HFF-Myc (cell line): ENCODE results near the gene MYORG.
"Not testable (repeated sequence)": the region's sequence is repeated elsewhere in the genome, so short reads cannot be mapped to it uniquely, and the experiment has no call there.

Experiments
- DNase-seq: peaks from one replicate; pipeline ENCODE4 v3.0.0-alpha.2; 2011; ENCODE audit warnings: low read depth; ENCODE audit errors: extremely low read depth
- H3K4me3 ChIP-seq: replicated peaks from 2 replicates; pipeline ENCODE4 v1.5.1; 2011; ENCODE audit warnings: low read depth, mild to moderate bottlenecking, control low read depth, low read length
- CTCF ChIP-seq: IDR thresholded peaks from 2 replicates; pipeline ENCODE4 v1.5.1; 2012; ENCODE audit warnings: mild to moderate bottlenecking, low read depth, low read length, control low read depth; ENCODE audit errors: missing control alignments

MYORG gene

DNA sequence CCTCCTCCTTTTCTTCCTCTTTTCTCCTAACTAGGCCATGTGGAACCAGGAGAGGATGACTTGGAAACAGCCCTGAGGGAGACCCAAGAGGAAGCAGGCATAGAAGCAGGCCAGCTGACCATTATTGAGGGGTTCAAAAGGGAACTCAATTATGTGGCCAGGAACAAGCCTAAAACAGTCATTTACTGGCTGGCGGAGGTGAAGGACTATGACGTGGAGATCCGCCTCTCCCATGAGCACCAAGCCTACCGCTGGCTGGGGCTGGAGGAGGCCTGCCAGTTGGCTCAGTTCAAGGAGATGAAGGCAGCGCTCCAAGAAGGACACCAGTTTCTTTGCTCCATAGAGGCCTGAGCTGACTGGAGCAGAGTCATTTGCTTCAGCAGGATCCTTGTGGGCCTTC lies 33.6 kb downstream of the MYORG start:
- DNase-seq = no peak
- no peak overlapping the region for H3K4me3 ChIP-seq
- no peak for TF ChIP-seq CTCF

GRCh38 chr9:34341659-34342295 lies 34.9 kb downstream of the MYORG start:
- TF ChIP-seq CTCF = no peak
- no peak for DNase-seq
- H3K4me3 ChIP-seq = no peak overlapping the region

GRCh38 chr9:34338665-34339385 lies 37.9 kb downstream of the MYORG start:
- TF ChIP-seq CTCF = no peak
- no peak for DNase-seq

GRCh38 chr9:34338079-34338478 lies 38.6 kb downstream of the MYORG start:
- not testable (repeated sequence) for H3K4me3 ChIP-seq, DNase-seq

More at GRCh38 chr9:34338665-34339385, 37.9 kb downstream of the MYORG start:
- no peak overlapping the region for H3K4me3 ChIP-seq

DNA sequence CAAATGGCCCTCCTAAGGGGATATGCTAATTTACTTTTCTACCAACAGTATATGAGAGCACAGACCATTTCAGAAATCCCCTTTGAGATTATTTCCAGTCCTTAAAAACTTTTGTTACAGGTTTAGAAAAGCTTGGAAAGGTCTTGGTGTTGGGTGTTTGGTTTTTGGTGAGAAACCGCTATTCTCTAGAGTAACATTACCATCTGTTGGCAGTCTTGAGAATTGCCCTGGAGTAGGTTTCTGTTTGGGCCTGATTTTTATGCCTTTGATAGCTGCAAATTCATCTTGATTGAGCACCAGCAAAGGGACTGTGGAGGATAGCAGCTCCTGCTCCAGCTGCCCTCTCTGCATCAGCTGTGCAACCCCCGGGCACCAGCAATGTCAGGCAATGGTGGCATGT lies 39.3 kb downstream of the MYORG start:
- no peak for DNase-seq
- no peak overlapping the region for H3K4me3 ChIP-seq
- no peak for TF ChIP-seq CTCF

GRCh38 chr9:34335376-34335775 lies 41.3 kb downstream of the MYORG start:
- no peak for DNase-seq
- no peak for TF ChIP-seq CTCF
- no peak overlapping the region for H3K4me3 ChIP-seq

DNA sequence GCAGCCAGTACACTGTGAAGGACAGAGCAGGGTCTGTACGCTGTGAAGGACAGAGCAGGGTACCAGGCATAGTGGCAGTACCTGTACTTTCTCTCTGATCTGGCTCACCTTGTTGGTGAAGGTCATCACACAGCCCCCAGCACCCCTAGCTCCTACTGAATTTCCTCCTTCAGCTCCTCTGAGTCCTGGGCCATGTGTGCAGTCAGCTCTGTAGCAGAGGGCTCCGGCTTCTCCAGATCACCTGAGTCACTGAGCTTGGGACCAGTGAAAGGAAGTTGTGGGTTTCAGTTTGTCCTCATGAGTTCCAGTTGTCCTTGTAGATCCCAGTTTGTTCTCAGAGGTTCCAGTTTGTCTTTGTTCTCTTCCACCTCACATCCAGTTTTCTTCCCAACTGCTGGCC lies 41.8 kb downstream of the MYORG start:
- no peak overlapping the region for H3K4me3 ChIP-seq
- DNase-seq = no peak
- TF ChIP-seq CTCF = no peak
